Fibroblast of mammary gland (primary cell): ENCODE data around the gene S100A5.

ENCODE experiments used
- DNase-seq: peaks from one replicate; pipeline ENCODE4 v3.0.0-alpha.2; 2010; ENCODE audit warnings: low read depth
- H3K4me3 ChIP-seq: 2 replicates; pipeline ENCODE4 v1.5.1; 2011; ENCODE audit warnings: low read depth, mild to moderate bottlenecking, low read length, moderate library complexity; ENCODE audit not compliant: control insufficient read depth
- CTCF ChIP-seq: conservative IDR thresholded peaks from 2 replicates; pipeline ENCODE4 v1.5.1; 2011; ENCODE audit warnings: low read depth, low read length, inconsistent platforms; ENCODE audit not compliant: control insufficient read depth, insufficient read depth

S100A5 gene

GRCh38 chr1:153498746-153499145, 42.0 kb downstream of the S100A5 start:
- no peak for TF ChIP-seq CTCF
- H3K4me3 ChIP-seq = no peak overlapping the region
- DNase-seq = no peak

- TF ChIP-seq CTCF = no peak
- H3K4me3 ChIP-seq = no peak overlapping the region
- DNase-seq = no peak
These were observed 45.2 kb downstream of the S100A5 start for GRCh38 chr1:153495536-153495935.

GRCh38 chr1:153494976-153495535, 45.7 kb downstream of the S100A5 start:
- peak; percentile 96 for TF ChIP-seq CTCF
- DNase-seq = peak; percentile 59

GRCh38 chr1:153493343-153493960, 47.3 kb downstream of the S100A5 start:
- no peak for TF ChIP-seq CTCF
- no peak for DNase-seq
- no peak overlapping the region for H3K4me3 ChIP-seq

More at GRCh38 chr1:153494976-153495535, 45.7 kb downstream of the S100A5 start:
- no peak overlapping the region for H3K4me3 ChIP-seq

- no peak overlapping the region for H3K4me3 ChIP-seq
- TF ChIP-seq CTCF = no peak
- peak; percentile 98 for DNase-seq
These were observed 50.3 kb downstream of the S100A5 start for GRCh38 chr1:153490272-153491051.

- DNase-seq = no peak
- H3K4me3 ChIP-seq = no peak overlapping the region
- no peak for TF ChIP-seq CTCF
These were observed 52.0 kb downstream of the S100A5 start for GRCh38 chr1:153488731-153489130.
